Vagina (tissue), 2 donors: ENCODE data around the gene FOXO6. TPM values are rescaled to one million over a fixed set of nuclear protein-coding genes. Genes with fewer than 3 reads are reported as not detected.
A peak's percentile ranks its signal among the peaks of the same experiment; 100 is the strongest.

Source experiments
- DNase-seq, 2 donors: peaks; one replicate each; pipeline ENCODE4 v3.0.0-alpha.2; 2017; ENCODE audit errors: extremely low spot score in 2 of 2
- H3K27ac ChIP-seq: fragments of 200-600 bp; sonication (generic); one replicate; pipeline ENCODE4 v1.5.1; 2019
- H3K27me3 ChIP-seq: fragments of 200-600 bp; sonication (generic); one replicate; pipeline ENCODE4 v1.5.1; 2019
- H3K36me3 ChIP-seq, 2 donors: fragments of 200-600 bp; sonication (generic); one replicate each; pipeline ENCODE4 v1.5.1; 2017 to 2019
- H3K4me1 ChIP-seq: fragments of 200-600 bp; sonication (generic); one replicate; pipeline ENCODE4 v1.5.1; 2019
- H3K4me3 ChIP-seq, 2 donors: fragments of 200-600 bp; sonication (generic); 1 replicate in 1 of 2; 2 replicates in 1 of 2; pipeline ENCODE4 v1.5.1; 2016 to 2019
- H3K9me3 ChIP-seq: fragments of 200-600 bp; sonication (generic); one replicate; pipeline ENCODE4 v1.5.1; 2019
- CTCF ChIP-seq, 3 experiments: fragments of 450-650 bp in 2 of 3; fragments of 200-600 bp in 1 of 3; sonication (generic) in 1 of 3; IDR thresholded peaks; one replicate each; pipeline ENCODE4 v1.5.1; 2017 to 2019; ENCODE audit warnings: antibody characterized with exemption in 3 of 3, mild to moderate bottlenecking in 2 of 3, moderate library complexity in 2 of 3
- POLR2A ChIP-seq, 2 donors: fragments of 450-650 bp; IDR thresholded peaks; one replicate each; pipeline ENCODE4 v1.6.1; 2017; ENCODE audit warnings: antibody characterized with exemption in 2 of 2, mild to moderate bottlenecking in 2 of 2, moderate library complexity in 2 of 2
- POLR2AphosphoS5 ChIP-seq, 2 donors: sonication (generic); formaldehyde crosslinking; IDR thresholded peaks; one replicate each; pipeline ENCODE4 v1.9.0; 2017; ENCODE audit warnings: antibody characterized with exemption in 2 of 2, mild to moderate bottlenecking in 2 of 2, low read depth in 1 of 2; ENCODE audit not compliant: insufficient read depth in 1 of 2
- intact Hi-C: fragments of 100-400 bp; cut with DNase I; formaldehyde crosslinking; loops from one replicate; pipeline ENCODE4 v1.15.1; 2023
- total RNA-seq: library from RNA; depleted of rRNA; stranded (reverse); fragments of >200 nt; gene quantifications from one replicate; pipeline ENCODE4 v1.2.3, GENCODE V29; 2016

Gene FOXO6
- 1.7 TPM for total RNA-seq

- H3K27me3 ChIP-seq = no peaks in the 10 kb centered on the region
- H3K4me3 ChIP-seq = peak within 1 kb of the TSS; percentile 51 to 61
- TF ChIP-seq POLR2A (IDR thresholded peaks at IDR 0.05) = no peak
- peak; percentile 27 to 39 (median 32) for TF ChIP-seq CTCF (IDR thresholded peaks at IDR 0.05)
- TF ChIP-seq POLR2AphosphoS5 (IDR thresholded peaks at IDR 0.05; ENCODE audit: insufficient read depth in 1 of 2, low read depth in 1 of 2) = peak in 1 of 2 donors; percentile 61
- H3K9me3 ChIP-seq = no peaks in the 10 kb centered on the region
- no peaks in the 10 kb centered on the region for H3K36me3 ChIP-seq
- peak within 1 kb of the TSS; percentile 71 for H3K27ac ChIP-seq
- H3K4me1 ChIP-seq = peaks cover 49% of the 10 kb centered on the region
- DNase-seq = peak in 1 of 2 donors; percentile 98
- intact Hi-C loops = no loop called here
Observed at GRCh38 chr1:41360786-41361494, at the start of gene FOXO6. Gene FOXO6, plus strand, starts transcription at chr1:41361434.

DNA sequence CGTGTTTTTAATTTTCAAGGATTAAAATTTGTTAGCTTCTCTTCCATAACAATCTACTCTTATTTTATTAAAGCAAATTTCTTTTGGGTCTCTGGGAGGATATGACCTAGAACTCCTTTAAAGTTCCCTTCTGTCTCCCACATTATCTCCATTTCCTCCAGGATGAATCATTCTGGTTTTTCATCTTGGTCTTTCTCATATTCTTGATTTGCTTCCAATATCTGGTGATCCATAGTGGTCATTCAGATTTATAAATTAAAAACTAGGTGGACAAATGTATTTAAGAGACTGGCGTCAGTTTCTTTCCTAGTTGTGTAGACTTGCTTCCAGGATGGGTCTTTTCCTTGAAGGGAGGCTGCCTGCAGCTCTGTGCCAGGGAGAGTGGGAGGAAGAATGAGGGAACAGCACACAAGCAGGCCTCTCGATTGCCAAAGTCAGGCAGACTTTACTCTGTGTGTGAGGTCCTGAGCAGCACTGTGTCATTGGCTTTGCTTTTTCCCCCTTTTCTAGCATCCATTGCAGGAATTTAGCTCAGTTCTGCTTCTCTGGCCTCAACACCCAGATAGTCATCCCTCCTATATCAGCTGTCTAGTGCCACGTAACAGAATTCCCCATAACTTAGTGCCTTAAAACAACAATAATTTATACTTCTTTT, 48.1 kb upstream of the FOXO6 start:
- no peak for TF ChIP-seq POLR2A (IDR thresholded peaks at IDR 0.05)
- no peak for TF ChIP-seq POLR2AphosphoS5 (IDR thresholded peaks at IDR 0.05; ENCODE audit: insufficient read depth in 1 of 2, low read depth in 1 of 2)
- TF ChIP-seq CTCF (IDR thresholded peaks at IDR 0.05) = no peak
- no peak overlapping the region for H3K4me3 ChIP-seq
- DNase-seq = no peak
- H3K4me1 ChIP-seq = peaks cover 5% of the 10 kb centered on the region
- no peak overlapping the region for H3K27ac ChIP-seq
- no peaks in the 10 kb centered on the region for H3K27me3 ChIP-seq
- H3K9me3 ChIP-seq = no peaks in the 10 kb centered on the region
- no peaks in the 10 kb centered on the region for H3K36me3 ChIP-seq
- intact Hi-C loops = no loop called here

GRCh38 chr1:41313661-41314131, 47.5 kb upstream of the FOXO6 start:
- intact Hi-C loops = no loop called here
- no peaks in the 10 kb centered on the region for H3K9me3 ChIP-seq
- H3K36me3 ChIP-seq = no peaks in the 10 kb centered on the region
- H3K4me1 ChIP-seq = peaks cover 5% of the 10 kb centered on the region
- no peak for DNase-seq
- H3K27ac ChIP-seq = no peak overlapping the region
- no peak overlapping the region for H3K4me3 ChIP-seq
- no peaks in the 10 kb centered on the region for H3K27me3 ChIP-seq
- TF ChIP-seq POLR2A (IDR thresholded peaks at IDR 0.05) (no peak), CTCF (IDR thresholded peaks at IDR 0.05) (peak in 1 of 3 experiments; percentile 40)

- no peaks in the 10 kb centered on the region for H3K27me3 ChIP-seq
- H3K27ac ChIP-seq = no peak overlapping the region
- intact Hi-C loops = no loop called here
- no peaks in the 10 kb centered on the region for H3K9me3 ChIP-seq
- TF ChIP-seq CTCF (IDR thresholded peaks at IDR 0.05) (no peak), POLR2A (IDR thresholded peaks at IDR 0.05) (no peak), POLR2AphosphoS5 (IDR thresholded peaks at IDR 0.05; ENCODE audit: insufficient read depth in 1 of 2, low read depth in 1 of 2) (no peak)
- H3K36me3 ChIP-seq = no peaks in the 10 kb centered on the region
- H3K4me3 ChIP-seq = no peak overlapping the region
- H3K4me1 ChIP-seq = peaks cover 5% of the 10 kb centered on the region
- DNase-seq = no peak
Observed at GRCh38 chr1:41314376-41315145, 46.7 kb upstream of the FOXO6 start.
